Fibroblast of the aortic adventitia (primary cell): ENCODE measurements around the gene MBL2. TPM values are rescaled to one million over a fixed set of nuclear protein-coding genes. Genes with fewer than 3 reads are reported as not detected.

ENCODE experiments used
- DNase-seq: peaks from one replicate; pipeline ENCODE4 v3.0.0-alpha.2; 2010; ENCODE audit warnings: low read depth
- H3K4me3 ChIP-seq: 2 replicates; pipeline ENCODE4 v1.5.1; 2011; ENCODE audit warnings: low read depth, mild to moderate bottlenecking, control low read depth, low read length, moderate library complexity
- total RNA-seq: library from RNA; depleted of rRNA; stranded (reverse); fragments of >200 nt; gene quantifications from 2 replicates; pipeline ENCODE4 v1.2.3, GENCODE V29; 2012; ENCODE audit warnings: low replicate concordance
- TF ChIP-seq, protein P1 (sequence below): IDR thresholded peaks from 2 replicates; pipeline ENCODE4 v1.5.1; 2011; ENCODE audit warnings: mild to moderate bottlenecking, low read length, control low read depth, inconsistent platforms; ENCODE audit not compliant: insufficient read depth

MBL2 gene
- total RNA-seq, 1 donor, result not detected

DNA sequence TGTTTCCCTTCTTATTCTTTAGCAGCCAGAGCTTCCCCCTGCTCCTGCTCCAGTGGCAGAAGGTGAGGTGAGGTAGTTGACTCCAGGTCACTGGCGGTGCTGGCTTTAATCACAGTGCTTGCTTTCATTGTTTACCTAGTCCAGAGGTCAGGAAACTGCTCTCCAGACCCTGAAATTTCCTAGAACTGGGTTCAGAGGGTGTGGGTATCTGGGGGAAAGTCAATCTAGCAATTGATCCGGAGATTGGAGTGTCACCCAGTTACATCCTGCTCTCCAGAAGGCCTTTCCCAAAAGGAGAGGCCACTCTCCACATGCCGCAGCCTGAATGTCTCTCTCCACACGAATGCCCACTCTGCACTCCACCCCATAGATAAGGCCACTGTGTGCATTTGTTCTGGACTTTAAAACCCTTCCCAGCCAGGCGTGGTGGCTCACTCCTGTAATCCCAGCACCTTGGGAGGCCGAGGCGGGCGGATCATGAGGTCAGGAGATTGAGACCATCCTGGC, 2.1 kb upstream of the MBL2 start:
- TF ChIP-seq, protein P1, sequence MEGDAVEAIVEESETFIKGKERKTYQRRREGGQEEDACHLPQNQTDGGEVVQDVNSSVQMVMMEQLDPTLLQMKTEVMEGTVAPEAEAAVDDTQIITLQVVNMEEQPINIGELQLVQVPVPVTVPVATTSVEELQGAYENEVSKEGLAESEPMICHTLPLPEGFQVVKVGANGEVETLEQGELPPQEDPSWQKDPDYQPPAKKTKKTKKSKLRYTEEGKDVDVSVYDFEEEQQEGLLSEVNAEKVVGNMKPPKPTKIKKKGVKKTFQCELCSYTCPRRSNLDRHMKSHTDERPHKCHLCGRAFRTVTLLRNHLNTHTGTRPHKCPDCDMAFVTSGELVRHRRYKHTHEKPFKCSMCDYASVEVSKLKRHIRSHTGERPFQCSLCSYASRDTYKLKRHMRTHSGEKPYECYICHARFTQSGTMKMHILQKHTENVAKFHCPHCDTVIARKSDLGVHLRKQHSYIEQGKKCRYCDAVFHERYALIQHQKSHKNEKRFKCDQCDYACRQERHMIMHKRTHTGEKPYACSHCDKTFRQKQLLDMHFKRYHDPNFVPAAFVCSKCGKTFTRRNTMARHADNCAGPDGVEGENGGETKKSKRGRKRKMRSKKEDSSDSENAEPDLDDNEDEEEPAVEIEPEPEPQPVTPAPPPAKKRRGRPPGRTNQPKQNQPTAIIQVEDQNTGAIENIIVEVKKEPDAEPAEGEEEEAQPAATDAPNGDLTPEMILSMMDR, result no peak

DNA sequence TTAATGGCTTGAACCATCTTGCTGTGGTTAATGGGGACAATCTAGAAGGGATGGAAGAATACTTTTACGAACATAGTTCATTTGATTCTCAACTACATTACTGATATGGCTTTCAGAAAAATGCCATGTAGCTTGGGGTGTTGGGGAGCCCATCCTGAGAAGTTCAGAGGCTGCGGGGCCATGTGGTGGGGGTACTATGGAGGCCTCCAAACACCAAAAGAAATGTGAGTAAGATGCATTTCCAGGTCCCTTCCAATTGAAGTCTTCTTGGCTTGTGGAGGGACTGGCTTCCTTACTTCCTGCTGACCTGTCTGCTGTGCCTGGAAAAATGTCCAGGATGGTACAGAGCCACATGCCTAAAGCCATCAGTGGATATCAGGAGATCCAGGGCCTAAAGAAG, 1.6 kb upstream of the MBL2 start:
- TF ChIP-seq, protein P1, result no peak

More for the DNA sequence above, 2.1 kb upstream of the MBL2 start:
- H3K4me3 ChIP-seq, result no peak overlapping the region
- no peak for DNase-seq

DNA sequence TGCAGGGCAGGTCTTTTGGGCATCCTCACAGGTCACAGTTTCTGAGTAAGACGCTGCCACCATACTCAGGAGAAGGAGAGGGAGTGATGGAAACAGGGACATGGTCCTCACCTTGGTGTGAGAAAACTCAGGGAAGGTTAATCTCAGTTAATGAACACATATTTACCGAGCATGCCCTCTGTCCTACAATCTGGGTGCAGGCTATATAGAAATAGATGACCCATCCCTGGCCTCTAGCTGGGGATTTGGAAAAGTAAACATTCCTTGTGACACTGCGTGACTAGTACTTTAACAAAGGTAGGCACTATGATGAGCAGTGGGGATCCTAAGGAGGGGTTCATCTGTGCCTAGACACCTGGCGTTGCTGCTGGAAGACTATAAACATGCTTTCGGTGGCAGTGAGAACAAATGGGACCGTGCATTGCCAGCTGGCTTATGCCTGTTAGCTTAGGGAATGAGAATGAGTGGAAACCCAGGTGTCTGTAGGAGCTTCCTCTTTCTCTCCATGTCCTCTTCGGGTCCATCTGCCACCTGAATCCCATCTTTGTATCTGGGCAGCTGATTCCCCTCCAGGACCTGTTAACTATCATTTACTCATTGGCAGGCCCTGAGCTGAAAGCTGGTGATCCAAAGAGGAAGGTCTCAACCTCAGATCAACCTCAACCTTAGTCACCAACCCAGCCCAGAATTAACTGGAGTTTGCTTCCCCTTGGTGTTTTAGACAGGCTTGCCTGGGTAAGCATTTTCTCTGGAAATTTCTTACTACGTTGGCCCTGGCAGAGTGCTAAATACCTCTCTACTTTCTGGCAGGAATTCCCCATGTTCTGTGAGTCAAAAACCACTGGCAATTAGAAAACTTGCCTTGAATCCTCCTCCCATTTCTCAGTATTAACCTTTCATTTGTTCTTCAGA, 794 bp downstream of the MBL2 start:
- no peak for DNase-seq
- TF ChIP-seq, protein P1, result no peak
- no peak overlapping the region for H3K4me3 ChIP-seq

More for the DNA sequence above, 1.6 kb upstream of the MBL2 start:
- DNase-seq, result no peak
- H3K4me3 ChIP-seq, result no peak overlapping the region

DNA sequence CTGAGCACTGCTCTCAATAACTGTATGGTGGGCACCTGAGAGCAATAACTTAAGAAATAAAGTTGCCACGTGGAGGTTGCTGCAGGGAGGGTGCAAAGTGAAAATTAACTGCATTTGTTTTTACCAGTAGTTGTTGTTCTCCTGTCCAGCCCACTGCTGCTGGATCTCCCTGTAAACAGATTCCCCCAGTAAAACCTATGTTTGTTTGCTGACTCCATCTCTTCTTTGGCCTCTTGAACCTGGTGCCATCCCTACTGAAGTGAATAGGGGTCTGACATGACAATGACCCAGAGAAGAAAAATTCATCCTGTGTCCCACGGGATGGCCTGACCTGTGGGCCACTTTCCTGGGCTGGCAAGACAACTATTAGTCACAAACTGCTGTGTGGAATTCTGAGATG, 1.7 kb downstream of the MBL2 start:
- TF ChIP-seq, protein P1, result no peak
- H3K4me3 ChIP-seq, result no peak overlapping the region
- DNase-seq, result no peak

DNA sequence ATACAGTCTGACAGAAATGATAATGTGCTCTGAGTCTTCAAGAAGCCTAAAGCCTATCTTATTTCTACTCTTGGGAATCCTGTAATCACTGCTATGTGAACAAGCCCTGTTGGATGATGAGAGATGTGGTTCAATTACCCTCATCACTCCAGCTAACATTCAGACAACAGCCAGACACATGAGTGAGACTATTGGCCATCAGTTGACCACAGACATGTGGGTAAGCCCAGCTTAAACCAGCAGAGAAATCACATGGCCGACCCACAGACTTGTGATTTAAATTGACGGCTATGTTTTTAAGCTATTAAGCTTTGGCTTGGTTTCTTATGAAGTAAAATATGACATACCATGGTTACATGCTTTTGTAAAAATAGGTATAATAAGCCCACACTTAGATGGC, 2.6 kb downstream of the MBL2 start:
- TF ChIP-seq, protein P1, result no peak
- no peak for DNase-seq
- no peak overlapping the region for H3K4me3 ChIP-seq

DNA sequence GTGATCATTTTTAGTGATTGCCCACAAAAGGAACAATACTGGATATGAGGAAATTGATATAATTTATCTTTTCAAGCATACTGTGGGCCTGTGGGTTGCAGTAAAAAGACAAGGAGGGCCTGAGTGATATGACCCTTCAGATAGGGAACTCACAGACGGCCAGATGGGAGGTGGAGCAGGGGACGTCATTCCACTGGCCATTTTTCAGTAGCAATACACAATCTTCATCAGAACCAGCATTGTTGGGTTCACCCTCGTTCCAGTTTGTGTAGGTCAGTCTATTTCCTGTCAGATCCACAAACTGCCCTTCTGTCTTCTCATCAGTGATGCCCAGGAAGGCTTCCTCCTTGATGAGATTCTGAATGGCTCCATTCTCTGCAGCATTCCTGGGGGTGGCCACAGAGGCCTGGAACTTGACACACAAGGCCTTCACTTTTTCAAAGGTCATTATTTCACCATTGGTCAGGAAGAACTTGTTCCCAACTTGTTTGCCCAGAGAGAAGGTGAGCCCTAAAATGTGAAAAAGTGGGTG, 4.5 kb downstream of the MBL2 start:
- no peak for DNase-seq
- no peak overlapping the region for H3K4me3 ChIP-seq
- TF ChIP-seq, protein P1, result no peak
